ENCODE measurements around the gene PCSK2. TPM values are rescaled to one million over a fixed set of nuclear protein-coding genes. Genes with fewer than 3 reads are reported as not detected.

The PCSK2 gene
- total and polyA plus RNA-seq, 2 of the 8 experiments (the other 6 are each of a cell fraction or from before 2014, with no cell fraction given), result 1.9 to 4.2 TPM

- FAIRE-seq, result no peak
- no peak for DNase-seq (ENCODE audit: low read depth in 1 of 2, low spot score in 2 of 2)
- Histone ChIP-seq H2BK15ac (ENCODE audit: low read length) (no peak overlapping the region), H3K4me2 (ENCODE audit: insufficient read depth in 1 of 2, low read depth in 2 of 2, low read length in 2 of 2) (no peak overlapping the region), H3K23me2 (ENCODE audit: low read depth, low read length) (no peaks in the 10 kb centered on the region), H4K5ac (ENCODE audit: insufficient read length, low read depth, low read length) (no peak overlapping the region), H2AFZ (ENCODE audit: low read length) (no peak overlapping the region), H3K4ac (replicated peaks; ENCODE audit: insufficient read length, low read depth, low read length) (no peak overlapping the region), H3K23ac (ENCODE audit: insufficient read length) (no peak overlapping the region), H3K14ac (ENCODE audit: insufficient read length) (no peak overlapping the region), H3K56ac (replicated peaks; ENCODE audit: insufficient read length, low read depth, low read length) (no peak overlapping the region), H3K4me3 (ENCODE audit: extremely low read depth in 1 of 4, insufficient read depth in 2 of 4, low read depth in 3 of 4, low read length in 4 of 4) (no peak overlapping the region), H4K20me1 (replicated peaks in 1 of 2; ENCODE audit: control insufficient read depth in 1 of 2, insufficient read depth in 2 of 2, low read length in 2 of 2) (no peaks in the 10 kb centered on the region), H2BK12ac (ENCODE audit: low read depth, low read length) (no peak overlapping the region), H2BK5ac (ENCODE audit: low read depth, low read length) (no peak overlapping the region), H3K9me3 (ENCODE audit: insufficient read depth in 2 of 2, low read depth in 1 of 2, low read length in 1 of 2) (no peaks in the 10 kb centered on the region; a peak in 1 of 4 replicates), H3K79me2 (ENCODE audit: control insufficient read depth in 1 of 2, insufficient read depth in 2 of 2, low read length in 2 of 2) (no peaks in the 10 kb centered on the region), H2BK120ac (replicated peaks; ENCODE audit: low read depth, low read length) (no peak overlapping the region), H4K91ac (replicated peaks; ENCODE audit: insufficient read length, low read length) (no peak overlapping the region), H2BK20ac (ENCODE audit: low read length) (no peak overlapping the region), H3K4me1 (replicated peaks in 1 of 4; ENCODE audit: control insufficient read depth in 3 of 4, insufficient read depth in 4 of 4, low read length in 3 of 4) (peaks cover 0 to 5% (median 0%) of the 10 kb centered on the region in 4 experiments; a peak in 2 of 7 replicates), H3K27ac (ENCODE audit: low read depth, low read length) (no peak overlapping the region), H4K8ac (ENCODE audit: extremely low read depth, insufficient read depth, low read length) (no peak overlapping the region), H3K36me3 (ENCODE audit: control insufficient read depth in 2 of 4, insufficient read depth in 4 of 4, low read length in 3 of 4) (no peaks in the 10 kb centered on the region), H3K27me3 (replicated peaks in 1 of 4; ENCODE audit: control insufficient read depth in 3 of 4, extremely low read depth in 1 of 4, insufficient read depth in 3 of 4, low read length in 3 of 4) (no peaks in the 10 kb centered on the region; a peak in 1 of 7 replicates), H3K18ac (ENCODE audit: extremely low read depth, low read length) (no peak overlapping the region), H3K9ac (replicated peaks in 1 of 4; ENCODE audit: extremely low read depth in 1 of 4, low read depth in 3 of 4, low read length in 3 of 4) (no peak overlapping the region), H3K79me1 (ENCODE audit: low read depth, low read length) (no peaks in the 10 kb centered on the region), H2AK5ac (ENCODE audit: low read depth, low read length) (no peak overlapping the region)
- POLR2A ChIA-PET (ENCODE audit: partially characterized antibody), result no interaction called here
- CTCF ChIA-PET (ENCODE audit: partially characterized antibody), result interaction anchor here (1.6 to 2.1 kb wide), 3 partner anchors 15 to 626 kb away, joined by 3 to 8 read pairs (median 6); no protein-coding TSS in a partner anchor
- WGBS, 2 experiments (ENCODE audit: extremely low coverage in 1 of 2, insufficient coverage in 1 of 2, insufficient read length in 1 of 2, insufficient replicate concordance in 2 of 2, low coverage in 1 of 2, low lambda C conversion rate in 2 of 2, missing lambda C conversion rate in 1 of 2), result 89% methylated on average over 2 of the region's 2 CpGs; no CpG with 5 or more reads in 1 of the 2 experiments
- TF ChIP-seq GABPA (IDR thresholded peaks at IDR 0.05; ENCODE audit: borderline replicate concordance, insufficient read depth, low read length) (no peak), TAF7 (optimal IDR thresholded peaks at IDR 0.05; ENCODE audit: borderline replicate concordance, low read depth, low read length) (no peak), TCF12 (IDR thresholded peaks at IDR 0.05; ENCODE audit: low read depth, low read length) (no peak), JUN (IDR thresholded peaks at IDR 0.05; ENCODE audit: low read depth, low read length) (no peak), KDM1A (IDR thresholded peaks at IDR 0.05; ENCODE audit: borderline replicate concordance, low read length) (no peak), SIN3A (conservative IDR thresholded peaks at IDR 0.05 in 1 of 2, IDR thresholded peaks at IDR 0.05 in 1 of 2; ENCODE audit: low read depth in 1 of 2, low read length in 2 of 2) (no peak), GTF2F1 (IDR thresholded peaks at IDR 0.05; ENCODE audit: borderline replicate concordance, low read depth, low read length) (no peak), CTBP2 (IDR thresholded peaks at IDR 0.05; ENCODE audit: borderline replicate concordance, insufficient read depth, insufficient read length, low read length) (no peak), ZNF274 (IDR thresholded peaks at IDR 0.05; ENCODE audit: borderline replicate concordance, extremely low read depth, low read length) (no peak), SIX5 (IDR thresholded peaks at IDR 0.05; ENCODE audit: low read depth, low read length) (no peak), CHD2 (IDR thresholded peaks at IDR 0.05; ENCODE audit: low read length) (no peak)
- TF ChIP-seq, protein P1, sequence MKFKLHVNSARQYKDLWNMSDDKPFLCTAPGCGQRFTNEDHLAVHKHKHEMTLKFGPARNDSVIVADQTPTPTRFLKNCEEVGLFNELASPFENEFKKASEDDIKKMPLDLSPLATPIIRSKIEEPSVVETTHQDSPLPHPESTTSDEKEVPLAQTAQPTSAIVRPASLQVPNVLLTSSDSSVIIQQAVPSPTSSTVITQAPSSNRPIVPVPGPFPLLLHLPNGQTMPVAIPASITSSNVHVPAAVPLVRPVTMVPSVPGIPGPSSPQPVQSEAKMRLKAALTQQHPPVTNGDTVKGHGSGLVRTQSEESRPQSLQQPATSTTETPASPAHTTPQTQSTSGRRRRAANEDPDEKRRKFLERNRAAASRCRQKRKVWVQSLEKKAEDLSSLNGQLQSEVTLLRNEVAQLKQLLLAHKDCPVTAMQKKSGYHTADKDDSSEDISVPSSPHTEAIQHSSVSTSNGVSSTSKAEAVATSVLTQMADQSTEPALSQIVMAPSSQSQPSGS (IDR thresholded peaks at IDR 0.05; ENCODE audit: low read length), result no peak
Observed at GRCh38 chr20:17427638-17428037, 200.8 kb downstream of the PCSK2 start.

Measured in H1 (cell line).